Upper lobe of left lung (tissue), 6 donors: ENCODE measurements around the gene ACP7. TPM values are rescaled to one million over a fixed set of nuclear protein-coding genes. Genes with fewer than 3 reads are reported as not detected.

ENCODE experiments used
- ATAC-seq, 2 donors: fragments of 200-7000 bp; cut with Tn5 transposase; one replicate each; pipeline ENCODE4 v1.9.1; 2022; ENCODE audit warnings: mild to moderate bottlenecking in 2 of 2, moderate library complexity in 2 of 2; ENCODE audit not compliant: low FRiP score in 2 of 2
- DNase-seq, 2 donors: peaks; one replicate each; pipeline ENCODE4 v3.0.0-alpha.2; 2019 to 2020
- H3K27ac ChIP-seq, 4 donors: fragments of 200-600 bp; sonication (generic); one replicate each; pipeline ENCODE4 v1.5.1; 2016 to 2019
- H3K27me3 ChIP-seq, 4 donors: fragments of 200-600 bp; sonication (generic); one replicate each; pipeline ENCODE4 v1.5.1; 2017 to 2019
- H3K36me3 ChIP-seq, 4 donors: fragments of 200-600 bp; sonication (generic); one replicate each; pipeline ENCODE4 v1.5.1; 2016 to 2019
- H3K4me1 ChIP-seq, 4 donors: fragments of 200-600 bp; sonication (generic); one replicate each; pipeline ENCODE4 v1.5.1; 2018 to 2019
- H3K4me3 ChIP-seq, 4 donors: fragments of 200-600 bp; sonication (generic); one replicate each; pipeline ENCODE4 v1.5.1; 2017 to 2019; ENCODE audit warnings: mild to moderate bottlenecking in 2 of 4, moderate library complexity in 1 of 4
- H3K9me3 ChIP-seq, 4 donors: fragments of 200-600 bp; sonication (generic); one replicate each; pipeline ENCODE4 v1.5.1; 2018 to 2019
- CTCF ChIP-seq, 6 experiments: fragments of 450-650 bp in 4 of 6; fragments of 200-600 bp in 2 of 6; sonication (generic) in 2 of 6; IDR thresholded peaks; one replicate each; pipeline ENCODE4 v1.5.1; 2016 to 2019; ENCODE audit warnings: antibody characterized with exemption in 6 of 6
- EP300 ChIP-seq, 4 donors: sonication (generic); formaldehyde crosslinking; IDR thresholded peaks; one replicate each; pipeline ENCODE4 v1.5.1; 2017; ENCODE audit warnings: antibody characterized with exemption in 4 of 4, control low read depth in 2 of 4
- POLR2A ChIP-seq, 4 donors: fragments of 450-650 bp; IDR thresholded peaks; one replicate each; pipeline ENCODE4 v1.5.1; 2016 to 2017; ENCODE audit warnings: antibody characterized with exemption in 4 of 4, mild to moderate bottlenecking in 2 of 4
- POLR2AphosphoS5 ChIP-seq, 2 donors: sonication (generic); formaldehyde crosslinking; IDR thresholded peaks; one replicate each; pipeline ENCODE4 v1.5.1; 2017; ENCODE audit warnings: antibody characterized with exemption in 2 of 2
- whole genome bisulfite sequencing, 2 donors: methylation state at CpG; one replicate each; pipeline ENCODE4 v1.1.5; 2017 to 2018; 5-methylcytosine and 5-hydroxymethylcytosine counted together
- total RNA-seq, 6 donors: library from RNA; depleted of rRNA in 4 of 6; stranded (reverse); fragments of >200 nt in 4 of 6; gene quantifications; one replicate each; pipeline versions ENCODE4 v1.1.0 to v1.2.1, GENCODE V29; 2016 to 2021
- donor health status: DM: no; HTN: no; CAD: no; lungs with moderate emphysema.
- donor health status: DM: no; HTN: yes; CAD: no; lungs with severe emphysema.

ACP7 gene
- total RNA-seq, 6 donors from 2014 or later: not detected

- DNase-seq (no peak), ATAC-seq (no peak)
- no peak for TF ChIP-seq POLR2A (IDR thresholded peaks at IDR 0.05)
- TF ChIP-seq EP300 (IDR thresholded peaks at IDR 0.05): no peak
- TF ChIP-seq POLR2AphosphoS5 (IDR thresholded peaks at IDR 0.05): no peak
- no peak for TF ChIP-seq CTCF (IDR thresholded peaks at IDR 0.05)
- H3K4me3 ChIP-seq: no peak overlapping the region
- peaks cover 0 to 8% (median 2%) of the 10 kb centered on the region in 4 donors for H3K27me3 ChIP-seq
- no peaks in the 10 kb centered on the region for H3K4me1 ChIP-seq
- no peaks in the 10 kb centered on the region for H3K9me3 ChIP-seq
- WGBS, 2 donors: 65 to 85% methylated on average over 5 of the region's 5 CpGs
- H3K27ac ChIP-seq: no peak overlapping the region
- no peaks in the 10 kb centered on the region for H3K36me3 ChIP-seq
Measured at GRCh38 chr19:39097299-39097698, 13.1 kb downstream of the ACP7 start.

- 56 to 90% methylated on average over 2 of the region's 2 CpGs for WGBS, 2 donors
- no peaks in the 10 kb centered on the region for H3K9me3 ChIP-seq
- no peak overlapping the region for H3K27ac ChIP-seq
- no peak for TF ChIP-seq POLR2A (IDR thresholded peaks at IDR 0.05)
- no peaks in the 10 kb centered on the region for H3K36me3 ChIP-seq
- peaks cover 0 to 8% (median 2%) of the 10 kb centered on the region in 4 donors for H3K27me3 ChIP-seq
- ATAC-seq (no peak), DNase-seq (no peak)
- no peaks in the 10 kb centered on the region for H3K4me1 ChIP-seq
- H3K4me3 ChIP-seq: no peak overlapping the region
Measured at GRCh38 chr19:39097721-39098120, 13.6 kb downstream of the ACP7 start.

- TF ChIP-seq POLR2AphosphoS5 (IDR thresholded peaks at IDR 0.05) (no peak), POLR2A (IDR thresholded peaks at IDR 0.05) (no peak), CTCF (IDR thresholded peaks at IDR 0.05) (no peak), EP300 (IDR thresholded peaks at IDR 0.05) (no peak)
- no peak for ATAC-seq
- 14 to 15% methylated on average over 24 to 42 of the region's 53 CpGs for WGBS, 2 donors
Measured at GRCh38 chr19:39098365-39099269, 14.4 kb downstream of the ACP7 start.

GRCh38 chr19:39099341-39099740 lies 15.2 kb downstream of the ACP7 start:
- ATAC-seq (no peak), DNase-seq (no peak)
- TF ChIP-seq EP300 (IDR thresholded peaks at IDR 0.05): no peak
- TF ChIP-seq CTCF (IDR thresholded peaks at IDR 0.05): no peak
- no peak for TF ChIP-seq POLR2A (IDR thresholded peaks at IDR 0.05)
- TF ChIP-seq POLR2AphosphoS5 (IDR thresholded peaks at IDR 0.05): no peak
- 57 to 58% methylated on average over 9 of the region's 9 CpGs for WGBS, 2 donors
- no peaks in the 10 kb centered on the region for H3K9me3 ChIP-seq
- H3K4me1 ChIP-seq: no peaks in the 10 kb centered on the region
- no peaks in the 10 kb centered on the region for H3K36me3 ChIP-seq
- H3K27ac ChIP-seq: no peak overlapping the region
- no peak overlapping the region for H3K4me3 ChIP-seq
- peaks cover 0 to 8% (median 2%) of the 10 kb centered on the region in 4 donors for H3K27me3 ChIP-seq

More at GRCh38 chr19:39098365-39099269, 14.4 kb downstream of the ACP7 start:
- Histone ChIP-seq H3K9me3 (no peaks in the 10 kb centered on the region), H3K36me3 (no peaks in the 10 kb centered on the region), H3K4me3 (no peak overlapping the region), H3K27me3 (peaks cover 0 to 8% (median 2%) of the 10 kb centered on the region in 4 donors), H3K4me1 (no peaks in the 10 kb centered on the region), H3K27ac (no peak overlapping the region)
- DNase-seq: peak in 1 of 2 donors; percentile 56

GRCh38 chr19:39100500-39101166 lies 16.5 kb downstream of the ACP7 start:
- no peaks in the 10 kb centered on the region for H3K36me3 ChIP-seq
- no peaks in the 10 kb centered on the region for H3K9me3 ChIP-seq
- peak in 1 of 2 donors; percentile 50 for DNase-seq
- no peak overlapping the region for H3K4me3 ChIP-seq
- peak in 1 of 2 donors; percentile 28 for ATAC-seq
- WGBS, 2 donors: 79 to 87% methylated on average over 14 to 19 of the region's 19 CpGs
- no peak overlapping the region for H3K27ac ChIP-seq
- H3K4me1 ChIP-seq: no peaks in the 10 kb centered on the region
- no peak for TF ChIP-seq CTCF (IDR thresholded peaks at IDR 0.05)
- no peak for TF ChIP-seq POLR2A (IDR thresholded peaks at IDR 0.05)
- no peak for TF ChIP-seq EP300 (IDR thresholded peaks at IDR 0.05)
- TF ChIP-seq POLR2AphosphoS5 (IDR thresholded peaks at IDR 0.05): no peak
- H3K27me3 ChIP-seq: peaks cover 0 to 8% (median 2%) of the 10 kb centered on the region in 4 donors
